ENCODE measurements around the gene SYT3.

DNA sequence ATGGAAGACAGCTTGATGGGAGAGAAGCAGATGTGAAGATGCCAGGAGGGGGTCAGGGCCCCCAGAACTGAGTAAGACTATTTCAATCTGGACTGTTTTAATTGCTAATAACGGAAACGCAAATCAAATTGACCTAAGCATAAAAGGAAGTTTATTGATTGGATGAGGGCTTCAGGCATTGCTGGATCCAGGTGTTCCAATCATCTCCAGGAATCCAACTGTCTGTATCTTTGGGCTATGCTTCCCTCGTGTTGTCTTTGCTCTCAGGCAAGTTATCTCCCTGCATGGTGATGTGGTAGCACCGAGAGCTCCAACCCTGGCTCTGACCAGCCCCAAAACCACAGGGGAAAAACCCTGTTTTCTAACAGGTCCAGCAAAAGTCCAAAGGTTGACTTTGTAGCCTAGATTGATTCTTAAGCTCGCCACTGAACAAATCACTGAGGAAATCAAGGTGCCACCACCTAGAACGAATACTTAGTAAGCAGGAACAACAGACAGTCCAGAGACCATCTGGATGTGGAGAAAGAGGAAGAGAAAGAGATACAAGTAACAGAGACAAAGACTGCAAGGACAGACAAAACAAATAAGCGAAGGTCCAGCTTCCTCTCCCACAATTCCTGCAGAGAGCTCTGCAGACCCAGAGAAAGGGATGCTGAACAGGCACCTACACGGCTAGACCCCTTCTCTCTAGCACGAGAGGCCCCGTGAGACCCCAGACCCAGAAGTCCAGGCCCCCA is 8.4 kb upstream of the SYT3 start:
- no peak for TF ChIP-seq ZFX (IDR thresholded peaks at IDR 0.05; ENCODE audit: borderline replicate concordance)
- TF ChIP-seq, protein P1, sequence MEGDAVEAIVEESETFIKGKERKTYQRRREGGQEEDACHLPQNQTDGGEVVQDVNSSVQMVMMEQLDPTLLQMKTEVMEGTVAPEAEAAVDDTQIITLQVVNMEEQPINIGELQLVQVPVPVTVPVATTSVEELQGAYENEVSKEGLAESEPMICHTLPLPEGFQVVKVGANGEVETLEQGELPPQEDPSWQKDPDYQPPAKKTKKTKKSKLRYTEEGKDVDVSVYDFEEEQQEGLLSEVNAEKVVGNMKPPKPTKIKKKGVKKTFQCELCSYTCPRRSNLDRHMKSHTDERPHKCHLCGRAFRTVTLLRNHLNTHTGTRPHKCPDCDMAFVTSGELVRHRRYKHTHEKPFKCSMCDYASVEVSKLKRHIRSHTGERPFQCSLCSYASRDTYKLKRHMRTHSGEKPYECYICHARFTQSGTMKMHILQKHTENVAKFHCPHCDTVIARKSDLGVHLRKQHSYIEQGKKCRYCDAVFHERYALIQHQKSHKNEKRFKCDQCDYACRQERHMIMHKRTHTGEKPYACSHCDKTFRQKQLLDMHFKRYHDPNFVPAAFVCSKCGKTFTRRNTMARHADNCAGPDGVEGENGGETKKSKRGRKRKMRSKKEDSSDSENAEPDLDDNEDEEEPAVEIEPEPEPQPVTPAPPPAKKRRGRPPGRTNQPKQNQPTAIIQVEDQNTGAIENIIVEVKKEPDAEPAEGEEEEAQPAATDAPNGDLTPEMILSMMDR (IDR thresholded peaks at IDR 0.05) = no peak
